Endothelial cell of umbilical vein (primary cell): ENCODE data around the gene LCE2A. TPM values are rescaled to one million over a fixed set of nuclear protein-coding genes. Genes with fewer than 3 reads are reported as not detected.

Source experiments
- BruUV-seq: library from RNA; stranded (reverse); fragments of 400-500 nt; replicated peaks from 2 replicates; lab custom pipeline; 2021; lab: Mats Ljungman, UMichigan
- CTCF ChIA-PET: fragments of 300-600, 350-600 bp; sonication (Branson Sonifier 250); formaldehyde crosslinking; loops from one replicate; lab custom pipeline; 2021; ENCODE audit warnings: antibody characterized with exemption, inconsistent platforms; lab: Charles Lee
- POLR2A ChIA-PET: fragments of 300-600, 350-600 bp; sonication (Branson Sonifier 250); formaldehyde crosslinking; loops from one replicate; lab custom pipeline; 2021; ENCODE audit warnings: antibody characterized with exemption, inconsistent platforms; lab: Charles Lee
- DNase-seq: peaks from one replicate; pipeline ENCODE4 v3.0.0-alpha.2; 2011; ENCODE audit warnings: low read depth, low spot score
- FAIRE-seq: peaks from 2 replicates; lab custom pipeline; 2011; peaks lifted over from hg19 to GRCh38; lab: Jason Lieb, UNC
- H2AFZ ChIP-seq: 2 replicates; pipeline ENCODE4 v1.6.0; 2012; ENCODE audit warnings: low read depth, low read length, control low read depth, inconsistent platforms
- H3K27ac ChIP-seq: 2 replicates; pipeline ENCODE4 v1.5.1; 2011; ENCODE audit warnings: low read depth, mild to moderate bottlenecking, control low read depth, low read length, moderate library complexity; ENCODE audit not compliant: insufficient read depth
- H3K27me3 ChIP-seq, 2 experiments: 2 replicates each; pipeline versions ENCODE4 v1.6.0 to v1.6.1; 2011; ENCODE audit warnings: low read length in 2 of 2, mixed read lengths in 1 of 2; ENCODE audit not compliant: control insufficient read depth in 2 of 2, insufficient read depth in 2 of 2
- H3K36me3 ChIP-seq, 2 experiments: 2 replicates in 1 of 2; 3 replicates in 1 of 2; pipeline ENCODE4 v1.5.1; 2011; ENCODE audit warnings: low read length in 2 of 2, mild to moderate bottlenecking in 1 of 2, moderate library complexity in 1 of 2; ENCODE audit not compliant: control insufficient read depth in 2 of 2, insufficient read depth in 2 of 2; ENCODE audit errors: extremely low read depth in 1 of 2
- H3K4me1 ChIP-seq: 3 replicates; pipeline ENCODE4 v1.5.1; 2011; ENCODE audit warnings: mild to moderate bottlenecking, low read length; ENCODE audit not compliant: control insufficient read depth, insufficient read depth; ENCODE audit errors: extremely low read depth
- H3K4me2 ChIP-seq: 2 replicates; pipeline ENCODE4 v1.6.1; 2011; ENCODE audit warnings: low read length, control low read depth, mixed read lengths; ENCODE audit not compliant: insufficient read depth
- H3K4me3 ChIP-seq, 3 experiments: fragments of 200-600 bp in 1 of 3; sonication (generic), shearing (Covaris generic) in 1 of 3; replicated peaks in 1 of 3; 2 replicates each; pipeline ENCODE4 v1.5.1; 2011 to 2016; ENCODE audit warnings: control low read depth in 3 of 3, low read length in 3 of 3, mild to moderate bottlenecking in 2 of 3, inconsistent platforms in 1 of 3, low read depth in 1 of 3, moderate library complexity in 1 of 3; ENCODE audit not compliant: insufficient read depth in 1 of 3
- H3K79me2 ChIP-seq: 2 replicates; pipeline ENCODE4 v1.6.0; 2012; ENCODE audit warnings: low read length, inconsistent platforms; ENCODE audit not compliant: control insufficient read depth, insufficient read depth
- H3K9ac ChIP-seq: replicated peaks from 2 replicates; pipeline ENCODE3; 2011; ENCODE audit warnings: low read length, control low read depth; ENCODE audit not compliant: insufficient read depth; ENCODE audit errors: extremely low read depth
- H3K9me1 ChIP-seq: replicated peaks from 3 replicates; pipeline ENCODE4 v1.6.0; 2011; ENCODE audit warnings: mild to moderate bottlenecking, low read length; ENCODE audit not compliant: control insufficient read depth, insufficient read depth; ENCODE audit errors: extremely low read depth
- H3K9me3 ChIP-seq: replicated peaks from 2 replicates; pipeline ENCODE4 v1.5.1; 2012; ENCODE audit warnings: low read length, inconsistent platforms; ENCODE audit not compliant: control insufficient read depth, insufficient read depth
- H4K20me1 ChIP-seq: replicated peaks from 2 replicates; pipeline ENCODE3; 2011; ENCODE audit warnings: mild to moderate bottlenecking, low read length; ENCODE audit not compliant: control insufficient read depth, insufficient read depth; ENCODE audit errors: extremely low read depth
- CTCF ChIP-seq, 2 donors: IDR thresholded peaks; 1 replicate in 1 of 2; 2 replicates in 1 of 2; pipeline ENCODE4 v1.5.1; 2011; ENCODE audit warnings: low read length in 2 of 2, mild to moderate bottlenecking in 2 of 2, moderate library complexity in 2 of 2, control low read depth in 1 of 2, inconsistent platforms in 1 of 2, low read depth in 1 of 2; ENCODE audit not compliant: insufficient read depth in 1 of 2; ENCODE audit errors: extremely low read depth in 1 of 2
- EZH2 ChIP-seq: IDR thresholded peaks from 2 replicates; pipeline ENCODE4 v1.6.1; 2012; ENCODE audit warnings: borderline replicate concordance, low read depth, mild to moderate bottlenecking, moderate library complexity, low read length, inconsistent platforms; ENCODE audit not compliant: severe bottlenecking
- FOS ChIP-seq: IDR thresholded peaks from 2 replicates; pipeline ENCODE4 v1.6.1; 2011; ENCODE audit warnings: mild to moderate bottlenecking, low read length, moderate library complexity, borderline replicate concordance; ENCODE audit not compliant: insufficient read depth
- GATA2 ChIP-seq: IDR thresholded peaks from 2 replicates; pipeline ENCODE4 v1.7.0; 2011; ENCODE audit warnings: low read depth, mild to moderate bottlenecking, moderate library complexity, mixed read lengths, low read length; ENCODE audit not compliant: insufficient read length, insufficient read depth
- JUN ChIP-seq: IDR thresholded peaks from 2 replicates; pipeline ENCODE4 v1.6.1; 2011; ENCODE audit warnings: borderline replicate concordance, low read depth; ENCODE audit not compliant: insufficient read length, insufficient read depth
- MAX ChIP-seq: IDR thresholded peaks from 2 replicates; pipeline ENCODE4 v1.6.1; 2011; ENCODE audit not compliant: insufficient read depth, insufficient read length
- MYC ChIP-seq: IDR thresholded peaks from one replicate; pipeline ENCODE4 v1.6.1; 2011; ENCODE audit warnings: mild to moderate bottlenecking, low read depth, low read length
- POLR2A ChIP-seq: IDR thresholded peaks from 2 replicates; pipeline ENCODE4 v1.6.1; 2012; ENCODE audit warnings: low read depth, mild to moderate bottlenecking, control low read depth, low read length
- POLR2AphosphoS5 ChIP-seq: IDR thresholded peaks from 2 replicates; pipeline ENCODE4 v1.6.1; 2012; ENCODE audit warnings: low read depth, mild to moderate bottlenecking, control low read depth, low read length, moderate library complexity; ENCODE audit not compliant: insufficient read depth
- dilution Hi-C: fragments of 300-500 bp; cut with MboI; formaldehyde crosslinking; loops from one replicate; pipeline ENCODE4 v1.15.0; 2019; ENCODE audit warnings: low sequenced_read_pairs; ENCODE audit not compliant: extremely low pct_ligation_motif_present
- intact Hi-C: fragments of 100-400 bp; cut with micrococcal nuclease; formaldehyde crosslinking; loops from one replicate; pipeline ENCODE4 v1.10.0; 2022
- polyA plus RNA-seq, 4 experiments: library from polyadenylated mRNA; depleted of rRNA in 3 of 4; stranded (reverse) in 3 of 4; unstranded in 1 of 4; fragments of >200 nt; gene quantifications; 2 replicates each; pipeline versions ENCODE4 v1.2.1 to v1.2.3, GENCODE V29; 2011 to 2012; ENCODE audit warnings: missing spikeins in 1 of 4
- total RNA-seq: library from RNA; stranded (reverse); gene quantifications from 2 replicates; pipeline ENCODE4 v1.2.3, GENCODE V29; 2021

The LCE2A gene
- total and polyA plus RNA-seq, 2 donors (not counting 3 experiments of a cell fraction or from before 2014, with no cell fraction given) = not detected

GRCh38 chr1:152657677-152658076 is 40.5 kb upstream of the LCE2A start:
- H3K4me2 ChIP-seq = no peak overlapping the region
- ChIA-PET POLR2A (no interaction called here), CTCF (interaction anchor here (1.1 kb wide), 1 partner anchor 14 kb away, joined by 3 read pairs; no protein-coding TSS in a partner anchor)
- no peaks in the 10 kb centered on the region for H3K9me1 ChIP-seq
- dilution Hi-C loops = no loop called here
- no peaks in the 10 kb centered on the region for H3K36me3 ChIP-seq
- intact Hi-C loops = no loop called here
- no peaks in the 10 kb centered on the region for H3K4me1 ChIP-seq
- H3K27me3 ChIP-seq = no peaks in the 10 kb centered on the region
- H2AFZ ChIP-seq = no peak overlapping the region
- H4K20me1 ChIP-seq = no peaks in the 10 kb centered on the region
- FAIRE-seq = no peak
- H3K9ac ChIP-seq = no peak overlapping the region
- no peaks in the 10 kb centered on the region for H3K9me3 ChIP-seq
- H3K79me2 ChIP-seq = no peaks in the 10 kb centered on the region
- no peak overlapping the region for H3K27ac ChIP-seq
- no TSS peak for BruUV-seq
- no peak for DNase-seq
- H3K4me3 ChIP-seq = no peak overlapping the region
- TF ChIP-seq MYC (no peak), FOS (no peak), JUN (no peak)

GRCh38 chr1:152658649-152659048 is 39.5 kb upstream of the LCE2A start:
- ChIA-PET CTCF (no interaction called here), POLR2A (no interaction called here)
- no peaks in the 10 kb centered on the region for H4K20me1 ChIP-seq
- H3K4me3 ChIP-seq = no peak overlapping the region
- DNase-seq (no peak), FAIRE-seq (no peak)
- no peak overlapping the region for H3K4me2 ChIP-seq
- BruUV-seq = no TSS peak
- H3K9me3 ChIP-seq = no peaks in the 10 kb centered on the region
- dilution Hi-C loops = no loop called here
- TF ChIP-seq MYC (no peak), JUN (no peak), EZH2 (no peak), GATA2 (no peak), CTCF (IDR thresholded peaks at IDR 0.05; ENCODE audit: extremely low read depth in 1 of 2, insufficient read depth in 1 of 2, low read depth in 1 of 2, low read length in 2 of 2) (no peak), POLR2A (no peak), POLR2AphosphoS5 (no peak), FOS (no peak), MAX (no peak)
- H3K4me1 ChIP-seq = no peaks in the 10 kb centered on the region
- no peaks in the 10 kb centered on the region for H3K27me3 ChIP-seq
- no peaks in the 10 kb centered on the region for H3K79me2 ChIP-seq
- no peak overlapping the region for H3K27ac ChIP-seq
- no peaks in the 10 kb centered on the region for H3K36me3 ChIP-seq
- H3K9ac ChIP-seq = no peak overlapping the region
- no peaks in the 10 kb centered on the region for H3K9me1 ChIP-seq
- intact Hi-C loops = no loop called here
- H2AFZ ChIP-seq = no peak overlapping the region
